HG03521 (cell line): ENCODE results near the gene STXBP4.

ENCODE experiments used
- ATAC-seq: cut with Tn5 transposase; IDR thresholded peaks from one replicate; pipeline ENCODE4 v1.9.1; 2021; ENCODE audit warnings: mild to moderate bottlenecking, moderate library complexity; ENCODE audit not compliant: unreplicated experiment

STXBP4 gene

DNA sequence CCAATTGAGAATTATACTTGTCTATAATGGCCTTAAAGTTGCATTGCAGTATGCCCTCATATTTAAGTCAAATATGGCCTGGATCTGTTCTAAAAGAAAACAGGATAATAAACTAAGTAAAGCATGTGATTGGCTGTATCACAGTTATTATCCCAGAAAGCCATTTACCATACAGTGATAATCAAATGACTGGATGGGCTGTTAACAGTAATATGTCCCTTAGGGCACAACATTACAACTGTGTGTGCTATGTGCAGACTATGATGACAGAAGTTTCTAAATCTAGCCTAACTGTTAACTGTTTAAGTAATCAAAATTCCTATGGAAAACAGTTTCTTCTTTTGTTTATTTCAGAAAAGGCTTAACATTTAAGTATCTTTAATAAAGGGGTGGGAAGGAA, 145.7 kb downstream of the STXBP4 start:
- ATAC-seq = no peak

GRCh38 chr17:55116440-55116914, 147.9 kb downstream of the STXBP4 start:
- no peak for ATAC-seq

DNA sequence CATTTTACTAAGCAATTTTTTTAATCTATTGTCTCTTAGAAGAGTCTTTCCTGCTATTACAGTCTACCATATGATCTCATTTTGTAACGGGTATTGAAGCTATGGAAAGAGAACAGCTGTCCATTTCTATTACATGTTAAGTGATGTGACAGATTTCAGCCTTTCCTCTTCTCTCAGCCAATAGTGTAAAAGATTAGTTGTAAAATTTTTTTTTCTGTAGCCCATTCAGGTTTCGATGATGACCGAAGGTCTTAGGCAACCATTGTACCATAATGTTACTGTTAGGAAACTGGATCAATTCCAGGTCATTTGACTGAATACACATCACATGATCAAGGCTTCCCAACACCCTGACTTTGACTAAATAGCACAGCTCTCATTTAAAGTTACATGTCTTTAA, 148.6 kb downstream of the STXBP4 start:
- ATAC-seq = no peak

GRCh38 chr17:55120651-55121050, 152.1 kb downstream of the STXBP4 start:
- ATAC-seq = no peak

DNA sequence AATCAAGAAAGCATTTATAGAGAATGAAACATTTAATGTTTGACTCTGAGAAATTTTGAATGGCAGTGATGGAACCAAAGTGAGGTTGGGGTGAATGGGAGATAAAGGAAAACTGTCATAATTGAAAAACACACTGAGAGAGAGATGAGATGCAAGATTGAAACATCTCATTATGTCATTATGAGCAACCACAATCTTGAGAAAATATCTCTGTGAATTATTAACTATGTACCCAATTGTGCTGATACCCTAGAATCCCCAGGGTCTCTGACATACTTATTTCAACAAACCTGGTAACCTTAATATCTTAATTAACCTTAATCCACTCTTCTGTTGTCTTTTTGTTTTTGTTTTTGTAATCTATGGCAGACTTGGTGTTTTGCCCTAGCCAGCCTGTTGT, 152.7 kb downstream of the STXBP4 start:
- ATAC-seq = no peak

- ATAC-seq = no peak
These were observed 153.5 kb downstream of the STXBP4 start for GRCh38 chr17:55122114-55122513.

GRCh38 chr17:55124730-55125360, 156.3 kb downstream of the STXBP4 start:
- ATAC-seq = no peak

GRCh38 chr17:55133583-55133982, 165.0 kb downstream of the STXBP4 start:
- ATAC-seq = no peak

GRCh38 chr17:55134486-55135157, 166.1 kb downstream of the STXBP4 start:
- no peak for ATAC-seq

DNA sequence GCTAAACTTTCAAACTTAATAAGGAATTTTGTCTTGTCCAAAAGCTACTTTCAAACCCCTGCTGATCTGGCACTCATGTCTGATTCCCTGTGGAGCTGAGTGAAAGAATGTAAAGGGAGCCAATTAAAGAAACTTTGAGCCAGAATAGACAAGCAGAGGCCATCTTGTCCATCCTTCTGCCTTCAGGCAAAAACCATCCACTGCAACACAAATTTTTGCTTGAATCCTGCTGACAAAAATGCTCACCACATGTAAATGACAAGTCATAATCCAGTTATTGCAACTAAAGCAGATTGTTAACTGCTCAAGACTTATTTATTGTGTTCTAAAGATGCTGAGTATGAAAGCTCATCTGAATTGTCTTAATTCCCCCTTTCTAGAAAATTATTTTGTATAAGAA, 172.2 kb downstream of the STXBP4 start:
- no peak for ATAC-seq

DNA sequence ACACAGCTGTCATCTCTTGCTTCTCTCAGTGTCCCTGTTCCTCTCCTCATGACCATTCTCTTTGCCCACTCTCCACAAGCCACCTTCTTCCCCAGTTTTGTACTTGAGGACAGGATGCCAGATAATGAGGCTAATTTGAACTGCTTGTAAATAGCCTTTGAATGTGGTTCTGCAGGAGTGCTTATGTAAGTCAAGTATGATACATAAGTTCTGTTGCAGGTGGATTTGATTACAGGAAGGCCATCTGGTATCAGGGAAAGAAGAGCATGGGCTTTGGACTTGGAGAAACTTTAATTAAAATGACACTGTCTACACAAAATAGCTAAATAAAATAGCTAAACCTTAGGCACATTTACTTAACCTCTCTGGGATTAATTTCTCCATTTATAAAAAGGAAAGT, 176.0 kb downstream of the STXBP4 start:
- ATAC-seq = no peak

DNA sequence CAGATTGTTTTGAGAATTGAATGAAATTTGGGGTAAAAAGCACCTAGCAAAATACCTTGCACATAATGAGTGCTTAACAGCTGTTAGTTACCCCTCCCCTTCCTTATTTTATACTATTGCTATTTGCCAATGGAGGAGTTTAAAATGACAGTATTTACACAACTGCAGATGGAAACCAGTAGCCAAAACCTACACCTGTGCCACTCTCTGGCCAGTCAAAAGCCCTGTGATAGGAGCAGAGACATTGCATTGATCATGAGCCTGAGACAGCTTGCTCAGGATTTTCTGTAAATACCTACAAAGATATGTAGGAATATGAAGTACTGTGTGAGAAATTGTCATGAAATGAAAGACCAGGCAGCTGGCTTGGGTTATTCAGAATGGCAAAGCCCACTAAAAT, 180.9 kb downstream of the STXBP4 start:
- no peak for ATAC-seq

DNA sequence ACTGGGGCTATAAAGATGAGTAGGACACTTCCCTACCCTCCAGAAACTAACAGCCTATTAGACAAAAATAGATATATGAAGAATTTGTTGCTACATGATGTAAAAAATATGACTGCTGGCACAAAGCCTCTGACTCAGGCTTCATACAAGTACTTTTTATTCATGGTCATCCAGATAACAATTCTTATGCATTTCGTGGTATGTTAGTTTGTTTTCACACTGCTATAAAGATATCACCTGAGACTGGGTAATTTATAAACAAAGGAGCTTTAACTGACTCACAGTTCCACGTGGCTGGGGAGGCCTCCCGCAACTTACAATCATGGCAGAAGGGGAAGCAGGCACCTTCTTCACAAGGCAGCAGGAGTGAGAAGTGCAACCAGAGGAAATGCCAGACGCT, 183.7 kb downstream of the STXBP4 start:
- ATAC-seq = no peak

- ATAC-seq = no peak
These were observed 185.5 kb downstream of the STXBP4 start for GRCh38 chr17:55154101-55154500.

DNA sequence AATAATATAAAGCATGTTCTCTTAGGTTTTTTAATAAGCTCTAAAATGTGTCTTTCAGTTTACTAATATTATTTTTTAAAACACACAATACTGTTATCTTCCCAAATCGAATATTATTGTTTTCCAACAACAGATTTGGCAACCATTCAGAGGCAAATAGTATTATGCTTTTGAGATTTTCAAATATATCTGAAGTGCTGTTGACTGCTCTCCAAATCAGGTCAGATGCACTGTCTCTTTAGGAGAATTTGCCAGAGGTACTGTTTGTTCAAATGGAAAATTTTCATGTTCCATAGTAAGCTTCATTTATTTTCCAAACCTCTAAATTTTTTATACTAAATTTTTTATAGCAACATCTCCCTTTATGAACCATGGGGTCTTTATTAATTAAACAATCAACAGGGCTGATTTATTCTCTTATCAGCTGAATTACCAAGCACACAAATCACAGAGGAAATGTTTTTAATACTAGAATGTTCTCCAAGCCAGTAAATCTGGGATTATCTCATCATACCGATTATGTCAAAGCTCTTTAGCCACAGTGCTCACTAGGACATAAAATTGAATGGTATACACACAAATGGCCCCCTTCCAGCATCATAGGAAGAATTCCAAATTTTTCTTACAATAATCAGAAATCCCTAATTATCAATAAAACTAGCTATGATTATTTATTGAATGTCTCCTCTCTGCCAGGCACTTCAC, 187.4 kb downstream of the STXBP4 start:
- ATAC-seq = no peak

DNA sequence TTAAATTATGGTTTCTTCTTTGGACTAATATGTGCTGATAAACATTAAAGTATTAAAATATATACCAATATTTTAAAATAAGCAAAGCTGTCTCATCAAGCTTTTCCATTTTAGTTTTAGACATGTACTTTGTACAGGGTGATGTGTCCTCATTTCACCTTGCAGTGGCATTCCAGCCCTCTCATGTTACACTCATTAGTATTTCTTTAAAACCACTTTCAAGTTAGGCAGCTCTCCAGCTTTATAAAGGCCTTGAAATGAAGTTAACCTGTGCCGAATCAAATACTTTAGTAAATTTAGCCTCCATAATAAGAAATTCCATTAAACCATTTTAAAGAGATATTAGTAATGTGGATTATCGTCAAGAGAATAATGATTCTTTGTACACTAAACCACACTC, 188.6 kb downstream of the STXBP4 start:
- no peak for ATAC-seq

- ATAC-seq = no peak
These were observed 189.9 kb downstream of the STXBP4 start for GRCh38 chr17:55158439-55158838.

DNA sequence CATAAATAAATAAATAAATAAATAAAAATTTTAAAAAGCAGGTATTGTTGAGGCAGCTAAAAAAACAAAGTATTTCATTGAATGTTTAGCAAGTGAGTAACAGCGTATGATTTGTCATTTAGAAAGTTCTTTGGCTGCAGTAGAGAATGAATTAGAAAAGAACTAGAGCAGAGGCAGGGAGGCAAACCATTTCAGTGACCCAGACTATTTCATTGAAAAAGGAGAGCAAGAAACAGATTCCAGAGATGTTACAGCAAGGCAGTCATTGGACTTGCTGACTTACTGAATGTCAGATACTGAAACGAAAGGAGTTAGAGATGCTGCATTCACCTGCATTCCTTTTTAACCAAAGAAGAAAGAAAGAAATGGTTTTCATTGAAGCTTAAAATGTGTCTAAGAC, 190.7 kb downstream of the STXBP4 start:
- no peak for ATAC-seq

- no peak for ATAC-seq
These were observed 191.9 kb downstream of the STXBP4 start for GRCh38 chr17:55160501-55160900.

GRCh38 chr17:55161935-55162555, 193.5 kb downstream of the STXBP4 start:
- ATAC-seq = no peak

GRCh38 chr17:55162556-55162946, 194.0 kb downstream of the STXBP4 start:
- no peak for ATAC-seq

DNA sequence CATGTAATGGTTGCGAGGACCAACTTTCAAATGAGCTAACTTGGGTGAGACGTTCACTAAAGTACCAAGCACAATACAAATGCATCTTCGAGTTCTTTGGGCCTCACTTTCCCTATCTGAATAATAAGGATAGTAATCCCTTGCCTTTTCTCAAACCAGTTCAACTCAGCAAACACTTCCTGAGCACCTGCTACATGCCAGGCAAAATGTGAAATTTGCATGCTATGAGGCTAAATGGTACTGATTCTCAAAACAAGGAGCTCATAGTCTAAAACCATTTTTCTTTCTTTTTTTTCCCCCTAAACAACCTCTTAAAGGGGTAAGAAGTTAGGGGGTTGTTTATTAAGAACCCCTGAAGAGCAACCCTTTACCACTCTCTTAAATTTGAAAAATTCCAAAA, 194.8 kb downstream of the STXBP4 start:
- ATAC-seq = no peak
